GM06990 (cell line): ENCODE measurements around the gene RAVER1.

Source experiments
- DNase-seq: peaks from one replicate; pipeline ENCODE4 v3.0.0-alpha.2; 2011; ENCODE audit not compliant: insufficient read length; ENCODE audit errors: extremely low read depth
- H3K27me3 ChIP-seq: replicated peaks from 2 replicates; pipeline ENCODE4 v1.6.0; 2011; ENCODE audit warnings: low read length; ENCODE audit not compliant: control insufficient read depth, insufficient read depth
- H3K36me3 ChIP-seq: 2 replicates; pipeline ENCODE4 v1.5.1; 2011; ENCODE audit warnings: low read length; ENCODE audit not compliant: control insufficient read depth, insufficient read depth
- H3K4me3 ChIP-seq: replicated peaks from 2 replicates; pipeline ENCODE4 v1.5.1; 2011; ENCODE audit warnings: low read depth, mild to moderate bottlenecking, control low read depth, low read length
- CTCF ChIP-seq: IDR thresholded peaks from 2 replicates; pipeline ENCODE4 v1.5.1; 2011; ENCODE audit warnings: low read length, control low read depth, mild to moderate bottlenecking, inconsistent platforms; ENCODE audit not compliant: insufficient read depth, poor library complexity, severe bottlenecking

RAVER1 gene

GRCh38 chr19:10363789-10364281 is 30.5 kb upstream of the RAVER1 start:
- H3K27me3 ChIP-seq, result no peaks in the 10 kb centered on the region
- no peak overlapping the region for H3K4me3 ChIP-seq
- no peak for TF ChIP-seq CTCF
- DNase-seq, result no peak
- H3K36me3 ChIP-seq, result peaks cover 57% of the 10 kb centered on the region

- no peak for DNase-seq
- H3K36me3 ChIP-seq, result peaks cover 60% of the 10 kb centered on the region
- no peaks in the 10 kb centered on the region for H3K27me3 ChIP-seq
- TF ChIP-seq CTCF, result no peak
- H3K4me3 ChIP-seq, result no peak overlapping the region
These were observed 28.9 kb upstream of the RAVER1 start for GRCh38 chr19:10362259-10362658.

GRCh38 chr19:10361569-10362011 is 28.3 kb upstream of the RAVER1 start:
- DNase-seq, result no peak
- no peaks in the 10 kb centered on the region for H3K27me3 ChIP-seq
- no peak overlapping the region for H3K4me3 ChIP-seq
- peaks cover 62% of the 10 kb centered on the region for H3K36me3 ChIP-seq
- TF ChIP-seq CTCF, result no peak

- TF ChIP-seq CTCF, result no peak
- H3K4me3 ChIP-seq, result no peak overlapping the region
- H3K27me3 ChIP-seq, result no peaks in the 10 kb centered on the region
- DNase-seq, result no peak
- H3K36me3 ChIP-seq, result peaks cover 53% of the 10 kb centered on the region
These were observed 23.1 kb upstream of the RAVER1 start for GRCh38 chr19:10356431-10356830.

- H3K27me3 ChIP-seq, result no peaks in the 10 kb centered on the region
- peak; percentile 49 for DNase-seq
- no peak for TF ChIP-seq CTCF
- no peak overlapping the region for H3K4me3 ChIP-seq
- H3K36me3 ChIP-seq, result peaks cover 54% of the 10 kb centered on the region
These were observed 20.6 kb upstream of the RAVER1 start for GRCh38 chr19:10353793-10354391.
